HEK293T (cell line): ENCODE results near the gene UBA7.

ENCODE experiments used
- HDGF ChIP-seq: fragments of 450-650 bp; IDR thresholded peaks from 2 replicates; pipeline ENCODE4 v1.6.1; 2017; ENCODE audit warnings: antibody characterized with exemption, borderline replicate concordance
- SP1 ChIP-seq: fragments of 450-650 bp; IDR thresholded peaks from 2 replicates; pipeline ENCODE4 v1.6.1; 2017
- TF ChIP-seq, protein P1 (sequence below): fragments of 450-650 bp; IDR thresholded peaks from 2 replicates; pipeline ENCODE4 v1.6.1; 2016

DNA sequence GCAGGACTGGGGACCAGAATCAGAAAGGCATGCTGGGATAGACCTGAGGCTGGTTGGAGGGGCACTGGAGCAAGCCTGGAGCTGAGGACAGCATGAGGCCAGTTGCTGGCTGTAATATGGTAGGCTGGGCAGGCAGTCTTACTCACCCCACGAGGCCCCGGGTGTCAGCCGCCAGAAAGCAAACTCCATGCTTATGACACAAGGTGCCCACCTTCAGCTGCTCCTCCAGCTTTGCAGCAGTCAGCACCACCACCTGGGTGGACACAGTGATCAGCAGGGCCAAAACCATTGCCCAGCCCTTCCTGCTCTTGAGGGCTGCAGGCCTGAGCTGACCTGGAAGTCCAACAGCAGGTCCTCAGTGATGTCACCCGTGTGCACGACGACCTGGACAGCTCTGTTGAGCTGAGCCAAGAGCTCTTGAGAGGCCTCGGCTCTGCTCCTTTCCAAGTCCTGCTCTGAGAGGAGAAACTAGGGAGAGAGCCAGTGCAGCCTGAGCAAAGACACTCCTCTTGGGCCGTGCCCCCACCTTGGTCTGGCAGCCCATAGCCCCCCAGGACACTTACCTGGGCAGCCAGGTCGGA lies 747 bp downstream of the UBA7 start:
- TF ChIP-seq SP1 (no peak), HDGF (no peak)
- TF ChIP-seq, protein P1, sequence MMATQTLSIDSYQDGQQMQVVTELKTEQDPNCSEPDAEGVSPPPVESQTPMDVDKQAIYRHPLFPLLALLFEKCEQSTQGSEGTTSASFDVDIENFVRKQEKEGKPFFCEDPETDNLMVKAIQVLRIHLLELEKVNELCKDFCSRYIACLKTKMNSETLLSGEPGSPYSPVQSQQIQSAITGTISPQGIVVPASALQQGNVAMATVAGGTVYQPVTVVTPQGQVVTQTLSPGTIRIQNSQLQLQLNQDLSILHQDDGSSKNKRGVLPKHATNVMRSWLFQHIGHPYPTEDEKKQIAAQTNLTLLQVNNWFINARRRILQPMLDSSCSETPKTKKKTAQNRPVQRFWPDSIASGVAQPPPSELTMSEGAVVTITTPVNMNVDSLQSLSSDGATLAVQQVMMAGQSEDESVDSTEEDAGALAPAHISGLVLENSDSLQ: no peak
